Epithelial cell of umbilical artery (primary cell): ENCODE results near the gene CST6. TPM values are rescaled to one million over a fixed set of nuclear protein-coding genes. Genes with fewer than 3 reads are reported as not detected.

Experiments
- total RNA-seq: library from RNA; depleted of rRNA; stranded (reverse); fragments of >200 nt; gene quantifications from 2 replicates; pipeline ENCODE4 v1.2.3, GENCODE V29; 2014

CST6 gene, protein sequence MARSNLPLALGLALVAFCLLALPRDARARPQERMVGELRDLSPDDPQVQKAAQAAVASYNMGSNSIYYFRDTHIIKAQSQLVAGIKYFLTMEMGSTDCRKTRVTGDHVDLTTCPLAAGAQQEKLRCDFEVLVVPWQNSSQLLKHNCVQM
- total RNA-seq = not detected in 2 replicates

DNA sequence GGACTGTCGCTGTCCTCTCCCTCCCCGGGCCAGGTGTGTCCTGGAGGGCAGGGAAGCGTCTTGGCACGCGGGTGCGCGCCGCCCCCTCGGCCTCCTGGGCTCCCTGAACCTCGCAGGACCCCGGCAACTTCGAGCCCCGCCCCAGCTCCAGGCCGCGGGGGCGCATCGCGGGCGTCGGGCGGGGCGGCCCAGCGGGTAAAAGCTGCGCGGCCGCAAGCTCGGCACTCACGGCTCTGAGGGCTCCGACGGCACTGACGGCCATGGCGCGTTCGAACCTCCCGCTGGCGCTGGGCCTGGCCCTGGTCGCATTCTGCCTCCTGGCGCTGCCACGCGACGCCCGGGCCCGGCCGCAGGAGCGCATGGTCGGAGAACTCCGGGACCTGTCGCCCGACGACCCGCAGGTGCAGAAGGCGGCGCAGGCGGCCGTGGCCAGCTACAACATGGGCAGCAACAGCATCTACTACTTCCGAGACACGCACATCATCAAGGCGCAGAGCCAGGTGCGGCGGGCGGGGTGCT lies at the start of gene CST6:
CST6 (plus strand) TSS at position 224 of the 519 bp plus-strand sequence; CDS start at position 261, 37 bp downstream.

DNA sequence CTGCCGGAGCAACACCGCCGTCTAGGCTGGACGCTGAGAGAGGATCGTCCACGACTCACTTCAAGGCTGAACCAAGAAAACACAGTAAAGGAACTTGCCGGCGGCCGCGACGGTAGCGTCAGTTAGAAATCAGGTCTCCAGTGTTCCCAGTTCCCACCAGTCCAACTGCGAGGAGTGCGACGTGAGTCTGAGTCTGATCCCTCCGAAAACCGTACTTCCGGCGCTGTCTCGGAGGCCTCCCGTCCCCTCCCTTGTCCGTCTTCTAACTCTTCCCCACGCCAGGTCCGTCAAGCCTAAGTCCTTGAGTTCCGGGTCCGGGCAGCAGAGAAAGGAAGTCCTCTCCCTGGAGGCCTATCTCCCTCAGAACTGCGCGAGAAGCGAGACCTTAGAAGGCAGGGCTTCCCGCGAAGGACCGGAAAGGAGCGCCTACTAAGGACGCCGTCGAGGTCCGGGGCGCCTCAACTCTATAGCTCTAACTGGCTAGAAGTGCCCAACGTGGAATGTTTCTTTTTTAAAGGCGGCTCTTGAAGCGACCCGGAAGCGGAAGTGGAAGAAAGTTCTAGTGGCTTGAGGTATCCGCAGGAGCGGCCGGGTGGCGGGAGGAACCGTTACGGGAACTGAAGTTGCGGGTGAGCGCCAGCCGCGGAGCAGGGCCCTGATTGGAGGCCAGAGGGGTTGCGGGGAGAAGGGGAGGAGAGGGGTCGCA lies 9.7 kb upstream of the CST6 start, which contains the start of the genes BANF1 and EIF1AD:
BANF1 (plus strand) TSS at position 562 of the 706 bp plus-strand sequence. CDS start 748 bp downstream, outside the sequence.
EIF1AD (minus strand) TSS at position 216 of the 706 bp plus-strand sequence. CDS start 1,768 bp downstream, outside the sequence.

DNA sequence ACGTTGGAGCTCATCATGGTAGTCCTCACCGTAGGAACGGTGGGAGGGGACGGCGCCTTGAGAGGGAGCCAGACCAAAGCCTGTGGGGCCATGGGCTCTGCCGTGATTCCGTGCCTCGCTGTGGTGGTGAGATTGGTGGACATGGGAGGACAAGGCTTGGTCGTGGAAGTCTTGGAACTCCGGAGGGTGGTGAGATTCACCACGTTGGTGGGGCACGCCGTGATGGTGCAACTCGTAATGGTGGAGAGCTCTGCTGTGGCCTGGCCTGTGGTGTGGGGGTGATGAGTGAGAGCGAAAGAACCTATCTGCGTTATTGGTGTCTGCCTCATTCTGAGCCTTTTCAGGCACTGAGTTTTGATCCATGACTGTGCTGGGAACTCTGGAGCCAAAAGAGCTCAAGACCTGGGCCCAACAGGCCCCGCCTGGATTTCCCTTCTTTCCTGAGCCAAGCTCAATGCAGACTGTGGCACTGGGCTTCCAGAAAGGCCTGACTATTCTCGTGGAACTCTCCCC lies 14.3 kb downstream of the CST6 start, which contains the start of gene CATSPER1:
CATSPER1 (minus strand) TSS at position 463 of the 513 bp plus-strand sequence; CDS start at position 363, 100 bp downstream.

DNA sequence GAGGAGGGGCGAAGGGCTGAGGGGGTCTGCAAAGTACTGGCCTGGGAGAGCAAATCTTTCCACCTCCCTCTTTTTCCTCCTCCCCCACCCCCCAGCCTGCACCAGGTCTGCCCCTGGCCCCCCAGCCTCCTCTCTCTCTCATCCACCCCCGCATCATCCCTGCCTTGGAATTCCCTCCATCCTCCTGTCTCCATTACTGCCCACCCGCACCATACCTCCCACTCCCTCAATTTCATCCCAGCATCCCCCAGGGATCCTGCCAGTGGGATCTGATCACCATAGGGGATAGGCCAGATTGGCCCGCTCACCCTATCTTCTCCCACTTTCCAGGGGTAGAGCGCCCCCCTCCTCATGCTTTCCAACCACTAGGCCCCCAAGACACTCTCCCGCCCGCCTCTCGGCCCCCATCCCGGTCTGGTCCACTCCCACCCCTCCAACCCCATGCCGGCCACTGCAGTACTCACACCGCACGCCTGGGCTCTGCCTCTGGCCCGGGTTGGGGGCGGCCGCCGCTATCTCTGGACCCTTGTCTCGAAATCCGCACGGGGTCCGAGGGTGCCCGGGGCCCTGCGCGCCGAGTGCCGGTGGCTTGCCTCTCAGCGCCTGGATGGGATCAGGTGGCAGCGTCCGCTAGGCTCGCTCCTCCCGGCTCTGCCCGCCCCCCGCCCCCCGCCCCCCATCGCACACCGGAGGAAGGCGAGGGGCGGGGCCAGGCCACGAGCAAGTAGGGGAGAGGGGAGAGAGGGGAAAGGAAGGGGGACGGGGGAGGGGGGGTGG lies 36.9 kb downstream of the CST6 start, which contains the start of gene GAL3ST3:
GAL3ST3 (minus strand) TSS at position 615 of the 777 bp plus-strand sequence. CDS start 3,746 bp downstream, outside the sequence.

DNA sequence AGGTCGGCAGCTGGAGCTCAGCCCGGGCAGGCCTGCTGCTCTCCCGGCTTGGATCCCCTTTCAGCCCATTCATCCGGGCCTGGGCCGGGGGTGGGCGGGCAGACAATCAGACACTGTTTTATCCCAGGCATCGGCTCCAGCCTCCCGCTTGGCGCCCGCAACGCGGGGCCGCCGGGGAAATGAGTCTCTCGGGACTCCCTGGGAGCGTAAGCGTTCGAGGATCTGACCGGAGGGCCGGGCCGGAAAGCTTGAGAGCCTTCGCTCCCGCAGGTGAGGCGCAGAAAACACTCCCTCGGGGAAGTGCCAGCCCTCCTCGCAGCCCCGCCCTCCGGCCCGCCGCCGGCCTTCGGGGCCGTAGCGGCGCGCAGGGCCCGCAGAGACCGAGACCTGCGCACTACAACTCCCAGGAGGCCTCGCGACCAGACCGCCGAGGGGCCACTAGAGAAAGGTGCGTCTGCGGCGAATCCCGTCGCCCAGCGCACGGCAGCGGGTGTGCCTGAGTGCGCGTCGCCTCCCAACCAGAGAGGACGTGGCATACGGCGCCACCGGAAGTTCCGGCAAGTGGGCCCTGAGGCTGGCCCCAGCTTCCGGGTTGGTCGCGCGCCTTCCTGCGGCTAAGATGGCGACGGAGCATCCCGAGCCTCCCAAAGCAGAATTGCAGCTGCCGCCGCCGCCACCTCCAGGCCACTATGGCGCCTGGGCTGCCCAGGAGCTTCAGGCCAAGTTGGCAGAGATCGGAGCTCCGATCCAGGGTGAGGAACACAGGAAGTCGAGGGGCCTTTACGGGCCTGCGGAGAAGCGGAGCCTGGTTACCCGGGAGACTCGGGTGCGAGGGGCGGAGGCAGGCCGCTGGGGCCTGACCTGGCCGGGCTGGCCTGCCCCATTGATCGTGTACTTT lies 40.2 kb downstream of the CST6 start, which contains the start of gene SF3B2:
SF3B2 (plus strand) TSS at position 599 of the 898 bp plus-strand sequence; CDS start at position 620, 21 bp downstream.

Other genes starting within 250 kb of the CST6 start
- gene AP5B1, start 231.0 kb upstream of the CST6 start, total RNA-seq = 6.8 and 8.1 TPM in 2 replicates
- not detected in 2 replicates for gene OVOL1, start 224.9 kb upstream of the CST6 start, total RNA-seq
- gene SNX32, start 178.0 kb upstream of the CST6 start, total RNA-seq = 1.9 TPM in 1 of 2 replicates, not detected in the other
- 1,095 and 1,455 TPM in 2 replicates for gene CFL1, start 153.8 kb upstream of the CST6 start, total RNA-seq
- gene MUS81, start 151.6 kb upstream of the CST6 start, total RNA-seq = 47.4 and 53.3 TPM in 2 replicates
- gene EFEMP2, start 139.2 kb upstream of the CST6 start, total RNA-seq = 15.3 and 20.5 TPM in 2 replicates
- not detected in 2 replicates for gene CTSW, start 132.2 kb upstream of the CST6 start, total RNA-seq
- 133 and 257 TPM in 2 replicates for gene FIBP, start 123.5 kb upstream of the CST6 start, total RNA-seq
- 195 and 218 TPM in 2 replicates for gene CCDC85B, start 121.3 kb upstream of the CST6 start, total RNA-seq
- gene FOSL1, start 111.6 kb upstream of the CST6 start, total RNA-seq = 12.7 and 20.2 TPM in 2 replicates
- gene C11orf68, start 92.9 kb upstream of the CST6 start, total RNA-seq = 13.3 and 15.7 TPM in 2 replicates
- gene DRAP1, start 92.6 kb upstream of the CST6 start, total RNA-seq = 114 and 131 TPM in 2 replicates
- gene TSGA10IP, start 66.5 kb upstream of the CST6 start, total RNA-seq = not detected in 2 replicates
- gene SART1, start 50.3 kb upstream of the CST6 start, total RNA-seq = 33.5 and 74.5 TPM in 2 replicates
- 30.2 and 45.1 TPM in 2 replicates for gene EIF1AD, start 9.9 kb upstream of the CST6 start, total RNA-seq
- gene BANF1, start 9.5 kb upstream of the CST6 start, total RNA-seq = 28.6 and 41.9 TPM in 2 replicates
- under 0.01 and 0.61 TPM in 2 replicates for gene CATSPER1, start 14.5 kb downstream of the CST6 start, total RNA-seq
- not detected in 2 replicates for gene GAL3ST3, start 37.2 kb downstream of the CST6 start, total RNA-seq
- 99.4 and 114 TPM in 2 replicates for gene SF3B2, start 40.4 kb downstream of the CST6 start, total RNA-seq
- 12.7 and 17.8 TPM in 2 replicates for gene PACS1, start 58.3 kb downstream of the CST6 start, total RNA-seq
- 15.2 and 19.5 TPM in 2 replicates for gene KLC2, start 245.7 kb downstream of the CST6 start, total RNA-seq